Measurements from ENCODE around the gene NBR1.

Gene NBR1

GRCh38 chr17:43213545-43213944 is 42.5 kb downstream of the NBR1 start:
- TF ChIP-seq, protein P1, sequence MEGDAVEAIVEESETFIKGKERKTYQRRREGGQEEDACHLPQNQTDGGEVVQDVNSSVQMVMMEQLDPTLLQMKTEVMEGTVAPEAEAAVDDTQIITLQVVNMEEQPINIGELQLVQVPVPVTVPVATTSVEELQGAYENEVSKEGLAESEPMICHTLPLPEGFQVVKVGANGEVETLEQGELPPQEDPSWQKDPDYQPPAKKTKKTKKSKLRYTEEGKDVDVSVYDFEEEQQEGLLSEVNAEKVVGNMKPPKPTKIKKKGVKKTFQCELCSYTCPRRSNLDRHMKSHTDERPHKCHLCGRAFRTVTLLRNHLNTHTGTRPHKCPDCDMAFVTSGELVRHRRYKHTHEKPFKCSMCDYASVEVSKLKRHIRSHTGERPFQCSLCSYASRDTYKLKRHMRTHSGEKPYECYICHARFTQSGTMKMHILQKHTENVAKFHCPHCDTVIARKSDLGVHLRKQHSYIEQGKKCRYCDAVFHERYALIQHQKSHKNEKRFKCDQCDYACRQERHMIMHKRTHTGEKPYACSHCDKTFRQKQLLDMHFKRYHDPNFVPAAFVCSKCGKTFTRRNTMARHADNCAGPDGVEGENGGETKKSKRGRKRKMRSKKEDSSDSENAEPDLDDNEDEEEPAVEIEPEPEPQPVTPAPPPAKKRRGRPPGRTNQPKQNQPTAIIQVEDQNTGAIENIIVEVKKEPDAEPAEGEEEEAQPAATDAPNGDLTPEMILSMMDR (IDR thresholded peaks at IDR 0.05): no peak

DNA sequence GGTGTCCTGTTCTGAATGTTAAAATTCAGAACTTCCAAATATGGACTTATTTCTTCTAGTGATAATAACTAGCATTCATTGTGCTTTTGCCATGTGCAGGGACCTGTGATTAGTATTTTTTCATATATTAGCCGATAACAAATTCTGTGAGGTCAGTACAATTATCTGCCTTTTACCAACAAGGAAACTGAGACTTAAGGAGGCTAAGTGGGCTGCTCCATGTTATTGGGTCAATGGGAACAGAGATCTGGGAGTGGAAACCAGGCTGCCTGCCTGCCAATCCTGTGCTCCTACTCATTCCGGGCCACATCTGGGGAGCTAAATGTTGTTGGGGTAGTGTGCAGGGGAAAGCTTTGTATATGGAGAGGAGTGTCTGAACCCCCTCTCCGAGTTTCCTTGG is 44.3 kb downstream of the NBR1 start:
- TF ChIP-seq, protein P1 (IDR thresholded peaks at IDR 0.05): no peak

DNA sequence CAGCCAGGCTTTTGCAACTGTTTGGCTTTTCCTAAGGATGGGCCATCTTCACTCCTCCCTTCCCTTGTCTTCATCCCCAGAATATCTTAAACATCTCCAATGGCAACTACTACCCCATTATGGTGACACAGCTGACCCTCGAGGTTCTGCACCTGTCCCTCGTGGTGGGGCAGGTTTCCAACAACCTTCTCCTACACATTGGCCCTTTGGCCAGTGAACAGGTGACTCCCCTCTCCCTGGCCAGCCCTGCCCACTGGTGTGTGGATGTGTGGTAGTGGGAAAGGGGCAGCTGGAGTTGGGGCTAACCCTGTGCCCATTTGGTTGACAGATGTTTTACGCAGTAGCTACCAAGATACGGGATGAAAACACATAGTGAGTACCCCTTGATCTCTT is 45.4 kb downstream of the NBR1 start:
- TF ChIP-seq, protein P1 (IDR thresholded peaks at IDR 0.05): no peak

- TF ChIP-seq, protein P1 (IDR thresholded peaks at IDR 0.05): no peak
Measured at GRCh38 chr17:43216762-43217613, 46.0 kb downstream of the NBR1 start.

- TF ChIP-seq, protein P1 (IDR thresholded peaks at IDR 0.05): no peak
Measured at GRCh38 chr17:43217614-43218087, 46.6 kb downstream of the NBR1 start.

DNA sequence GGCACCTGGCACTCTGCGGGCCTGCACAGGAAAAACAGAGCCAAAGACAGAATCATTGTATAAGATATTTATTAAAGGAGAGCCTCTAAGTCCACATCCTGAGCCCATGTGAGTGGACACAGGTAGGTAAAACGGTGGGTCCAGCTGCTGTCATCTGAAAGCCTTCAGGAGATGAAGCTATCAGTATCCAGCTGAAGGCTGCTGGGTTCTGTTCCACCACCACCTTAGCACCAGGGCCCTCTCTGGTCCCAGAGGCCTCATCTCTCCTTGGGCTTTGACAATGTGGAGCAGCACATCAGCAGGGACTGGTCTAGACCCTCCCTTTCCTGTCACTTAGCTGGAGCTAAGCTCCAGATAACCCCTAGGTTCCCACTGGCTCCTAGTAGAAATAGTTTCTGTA is 48.0 kb downstream of the NBR1 start:
- TF ChIP-seq, protein P1 (IDR thresholded peaks at IDR 0.05): no peak

DNA sequence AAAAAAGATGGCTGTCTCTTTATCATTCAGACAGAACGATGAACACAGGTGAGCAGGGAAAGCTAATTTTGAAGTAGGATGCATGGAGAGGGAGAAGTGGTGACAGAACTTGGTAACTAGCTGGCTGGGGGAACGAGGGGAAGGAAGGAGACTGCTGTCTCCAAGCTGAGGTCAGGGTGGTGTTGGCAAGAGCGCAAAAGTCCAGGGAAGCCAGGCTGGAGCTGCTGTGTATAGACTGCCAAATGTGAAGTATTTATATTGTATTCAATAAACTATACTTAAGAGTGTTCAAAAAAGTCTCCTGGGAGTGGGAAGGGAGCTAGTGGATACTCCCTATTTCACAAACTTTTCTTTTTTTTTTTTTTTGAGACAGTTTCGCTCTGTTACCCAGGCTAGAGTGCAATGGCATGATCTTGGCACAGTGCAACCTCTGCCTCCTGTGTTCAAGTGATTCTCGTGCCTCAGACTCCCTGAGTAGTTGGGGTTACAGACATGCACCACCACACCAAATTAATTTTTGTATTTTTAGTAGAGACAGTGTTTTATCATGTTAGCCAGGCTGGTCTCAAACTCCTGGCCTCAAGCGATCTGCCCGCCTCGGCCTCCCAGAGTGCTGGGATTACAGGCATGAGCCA is 48.8 kb downstream of the NBR1 start:
- TF ChIP-seq, protein P1 (IDR thresholded peaks at IDR 0.05): no peak

Data from LNCAP (cell line).